SK-N-MC (cell line): ENCODE data around the gene NXNL2.

ENCODE experiments used
- EZH2 ChIP-seq: fragments of 200-600 bp; sonication (generic); IDR thresholded peaks from one replicate; pipeline ENCODE4 v1.6.1; 2017; ENCODE audit warnings: antibody characterized with exemption
- FOXP2 ChIP-seq: optimal IDR thresholded peaks from 2 replicates; pipeline ENCODE3; 2011; ENCODE audit warnings: mild to moderate bottlenecking, moderate library complexity; ENCODE audit not compliant: insufficient read depth; ENCODE audit errors: extremely low read length, control extremely low read depth
- POLR2AphosphoS5 ChIP-seq: IDR thresholded peaks from 2 replicates; pipeline ENCODE4 v1.6.1; 2012; ENCODE audit warnings: mild to moderate bottlenecking, low read depth, low read length, borderline replicate concordance

DNA sequence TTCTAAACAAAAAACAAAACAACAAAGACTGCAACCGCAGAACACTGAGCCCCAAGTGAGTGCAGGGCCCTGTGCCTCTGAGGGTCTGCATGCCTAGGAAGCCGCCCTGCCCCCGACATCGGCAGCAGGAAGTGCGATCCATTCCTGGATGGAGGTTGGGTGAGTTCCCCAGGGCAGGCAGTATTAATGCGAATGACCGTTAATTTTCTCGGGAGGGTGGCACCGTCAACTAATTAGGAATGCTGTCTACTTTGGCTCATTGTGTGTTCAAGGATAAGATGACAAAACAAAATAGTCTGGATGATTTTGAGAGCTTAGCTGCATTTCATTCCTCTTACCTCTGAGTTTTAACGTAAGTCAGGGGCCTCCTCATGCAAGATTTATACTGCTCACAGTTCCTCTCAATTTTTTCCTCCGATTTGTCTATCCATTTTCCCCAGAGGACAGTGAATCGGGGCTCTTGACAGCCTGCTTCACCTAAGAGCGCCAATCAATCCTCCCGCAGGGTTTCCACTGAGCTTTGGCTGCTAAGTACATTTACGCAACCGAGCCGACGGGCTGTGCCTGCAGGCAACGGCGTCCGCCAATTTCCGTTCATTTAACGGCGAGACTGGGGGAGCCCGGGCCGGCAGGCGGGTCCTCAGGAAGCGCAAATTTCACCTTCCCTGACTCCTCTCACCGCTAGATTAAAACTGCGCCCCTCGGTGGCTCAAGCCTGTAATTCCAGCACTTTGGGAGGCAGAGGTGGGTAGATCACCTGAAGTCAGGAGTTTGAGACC, 2.9 kb upstream of the NXNL2 start:
- TF ChIP-seq EZH2, result no peak
- TF ChIP-seq POLR2AphosphoS5, result peak; percentile 35; the same call in 1 of the 2 replicates
- TF ChIP-seq FOXP2, result no peak
